Brain microvascular endothelial cell (primary cell): ENCODE measurements around the gene OLFML2A.

ENCODE experiments used
- DNase-seq: peaks from one replicate; pipeline ENCODE4 v3.0.0-alpha.2; 2020
- H3K27ac ChIP-seq: fragments of 250-450 bp; sonication (Bioruptor Pico); 2 replicates; pipeline ENCODE4 v1.5.1; 2020; ENCODE audit warnings: mild to moderate bottlenecking, moderate library complexity
- H3K27me3 ChIP-seq: fragments of 250-450 bp; sonication (Bioruptor Pico); replicated peaks from 2 replicates; pipeline ENCODE4 v1.5.1; 2020; ENCODE audit warnings: mild to moderate bottlenecking
- H3K36me3 ChIP-seq: fragments of 250-450 bp; sonication (Bioruptor Pico); replicated peaks from 2 replicates; pipeline ENCODE4 v1.5.1; 2020; ENCODE audit warnings: mild to moderate bottlenecking
- H3K4me3 ChIP-seq: 2 replicates; pipeline ENCODE4 v1.5.1; 2011; ENCODE audit warnings: low read depth, mild to moderate bottlenecking, control low read depth, low read length, moderate library complexity
- in situ Hi-C: cut with HindIII; loops from 2 replicates; pipeline ENCODE4 v1.10.0; 2017; ENCODE audit warnings: low sequenced_read_pairs, low pct_ligation_motif_present
- TF ChIP-seq, protein P1 (sequence below): IDR thresholded peaks from 2 replicates; pipeline ENCODE4 v1.5.1; 2011; ENCODE audit warnings: low read depth, mild to moderate bottlenecking, moderate library complexity, low read length, control low read depth, inconsistent platforms; ENCODE audit errors: missing control alignments

The OLFML2A gene

DNA sequence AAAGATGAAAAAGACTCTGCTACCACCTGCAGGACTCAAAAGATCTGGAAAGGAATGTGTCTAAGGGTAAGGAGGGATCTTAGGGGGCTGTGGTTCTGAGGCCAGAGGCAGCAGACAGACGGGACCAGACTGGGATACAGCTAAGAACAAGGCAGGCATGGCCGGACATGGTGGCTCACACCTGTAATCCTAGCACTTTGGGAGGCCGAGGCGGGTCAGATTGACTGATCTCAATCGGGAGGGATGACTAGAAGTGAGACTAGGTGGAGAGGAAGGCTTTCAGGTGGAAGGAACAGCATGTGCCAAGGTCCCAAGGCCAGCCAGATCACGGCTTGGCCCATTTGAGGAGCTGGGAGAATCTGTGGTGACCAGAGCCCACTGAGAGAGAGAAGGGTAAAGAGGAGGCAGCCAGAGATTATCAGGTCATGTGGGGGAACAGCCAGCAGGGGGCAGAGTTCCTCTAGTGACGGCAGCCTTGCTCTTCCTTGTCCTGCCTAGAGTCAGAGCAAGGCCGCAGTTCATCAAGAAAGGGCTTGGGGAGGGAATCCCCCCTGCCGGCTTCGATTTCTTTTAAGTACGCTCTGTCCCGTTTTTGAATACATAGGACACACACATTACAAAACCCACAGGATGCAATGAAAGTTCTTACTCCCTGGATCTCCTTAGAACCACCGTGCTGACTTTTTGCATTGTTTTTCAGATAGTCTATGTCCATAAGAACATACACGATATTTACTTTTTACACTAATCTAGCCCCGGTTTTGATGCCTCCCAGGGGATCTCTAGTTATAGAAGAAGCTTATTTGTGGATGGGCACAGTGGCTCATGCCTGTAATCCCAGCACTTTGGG lies 2.6 kb upstream of the OLFML2A start:
- no peaks in the 10 kb centered on the region for H3K36me3 ChIP-seq
- peaks cover 10% of the 10 kb centered on the region for H3K27me3 ChIP-seq
- H3K4me3 ChIP-seq: no peak overlapping the region
- in situ Hi-C loops: no loop called here
- peak; percentile 73 for DNase-seq
- H3K27ac ChIP-seq: no peak overlapping the region
- TF ChIP-seq, protein P1, sequence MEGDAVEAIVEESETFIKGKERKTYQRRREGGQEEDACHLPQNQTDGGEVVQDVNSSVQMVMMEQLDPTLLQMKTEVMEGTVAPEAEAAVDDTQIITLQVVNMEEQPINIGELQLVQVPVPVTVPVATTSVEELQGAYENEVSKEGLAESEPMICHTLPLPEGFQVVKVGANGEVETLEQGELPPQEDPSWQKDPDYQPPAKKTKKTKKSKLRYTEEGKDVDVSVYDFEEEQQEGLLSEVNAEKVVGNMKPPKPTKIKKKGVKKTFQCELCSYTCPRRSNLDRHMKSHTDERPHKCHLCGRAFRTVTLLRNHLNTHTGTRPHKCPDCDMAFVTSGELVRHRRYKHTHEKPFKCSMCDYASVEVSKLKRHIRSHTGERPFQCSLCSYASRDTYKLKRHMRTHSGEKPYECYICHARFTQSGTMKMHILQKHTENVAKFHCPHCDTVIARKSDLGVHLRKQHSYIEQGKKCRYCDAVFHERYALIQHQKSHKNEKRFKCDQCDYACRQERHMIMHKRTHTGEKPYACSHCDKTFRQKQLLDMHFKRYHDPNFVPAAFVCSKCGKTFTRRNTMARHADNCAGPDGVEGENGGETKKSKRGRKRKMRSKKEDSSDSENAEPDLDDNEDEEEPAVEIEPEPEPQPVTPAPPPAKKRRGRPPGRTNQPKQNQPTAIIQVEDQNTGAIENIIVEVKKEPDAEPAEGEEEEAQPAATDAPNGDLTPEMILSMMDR: peak; percentile 85

DNA sequence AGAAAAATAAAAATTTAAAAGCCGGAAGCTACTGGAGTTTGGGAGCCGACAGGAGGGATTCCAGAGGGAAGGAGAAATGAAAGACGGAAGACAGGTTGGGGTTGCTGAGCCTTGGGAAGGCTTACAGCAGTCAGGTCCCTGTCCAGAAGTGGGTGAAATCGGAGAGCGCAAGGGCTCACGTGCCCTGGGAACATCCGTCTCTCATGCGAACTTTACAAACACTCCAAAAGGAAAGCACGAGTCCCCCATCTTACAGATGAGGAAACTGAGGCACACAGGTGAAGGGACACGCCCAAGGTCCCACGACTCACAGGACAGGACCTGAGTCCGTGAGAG lies 347 bp upstream of the OLFML2A start:
- Histone ChIP-seq H3K4me3 (peak overlapping the region; percentile 47), H3K27ac (no peak overlapping the region), H3K27me3 (no peaks in the 10 kb centered on the region), H3K36me3 (no peaks in the 10 kb centered on the region)
- in situ Hi-C loops: no loop called here
- no peak for DNase-seq
- TF ChIP-seq, protein P1: no peak

DNA sequence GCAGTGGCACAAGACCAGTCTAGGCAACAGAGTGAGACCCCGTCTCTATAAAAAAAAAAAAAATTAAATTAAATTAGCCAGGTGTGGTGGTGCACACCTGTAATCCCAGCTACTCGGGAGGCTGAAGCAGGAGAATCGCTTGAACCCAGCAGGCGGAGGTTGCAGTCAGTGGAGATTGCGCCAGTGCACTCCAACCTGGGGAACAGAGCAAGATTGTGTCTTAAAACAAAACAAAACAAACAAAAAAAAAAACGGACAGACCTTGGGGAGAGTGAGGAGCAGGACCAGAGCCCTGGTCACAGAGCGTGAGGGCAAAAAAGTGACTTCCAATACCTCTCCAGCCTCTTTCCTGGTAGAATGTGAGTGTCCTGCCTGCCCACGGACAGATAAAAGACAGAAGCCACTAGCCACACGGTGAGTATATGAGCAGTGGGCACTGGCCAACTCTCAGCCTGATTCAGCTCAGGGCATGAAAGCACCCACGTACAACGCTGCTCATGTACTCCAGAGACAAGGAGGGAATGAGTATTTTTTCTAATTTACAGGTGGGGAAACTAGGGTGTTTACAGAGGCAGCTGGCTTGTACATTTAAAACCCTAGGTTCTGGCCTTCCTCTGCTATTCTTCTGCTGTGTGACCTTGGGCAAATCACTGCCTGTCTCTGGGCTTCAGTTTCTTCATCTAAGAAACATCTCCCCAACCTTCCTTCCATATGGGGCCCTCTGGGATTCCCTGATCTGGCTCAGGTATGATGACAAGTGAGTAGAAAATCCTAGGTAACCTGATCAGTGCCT lies 1.8 kb downstream of the OLFML2A start:
- Histone ChIP-seq H3K36me3 (no peaks in the 10 kb centered on the region), H3K4me3 (no peak overlapping the region), H3K27ac (no peak overlapping the region), H3K27me3 (no peaks in the 10 kb centered on the region)
- TF ChIP-seq, protein P1: no peak
- DNase-seq: no peak
- in situ Hi-C loops: no loop called here

DNA sequence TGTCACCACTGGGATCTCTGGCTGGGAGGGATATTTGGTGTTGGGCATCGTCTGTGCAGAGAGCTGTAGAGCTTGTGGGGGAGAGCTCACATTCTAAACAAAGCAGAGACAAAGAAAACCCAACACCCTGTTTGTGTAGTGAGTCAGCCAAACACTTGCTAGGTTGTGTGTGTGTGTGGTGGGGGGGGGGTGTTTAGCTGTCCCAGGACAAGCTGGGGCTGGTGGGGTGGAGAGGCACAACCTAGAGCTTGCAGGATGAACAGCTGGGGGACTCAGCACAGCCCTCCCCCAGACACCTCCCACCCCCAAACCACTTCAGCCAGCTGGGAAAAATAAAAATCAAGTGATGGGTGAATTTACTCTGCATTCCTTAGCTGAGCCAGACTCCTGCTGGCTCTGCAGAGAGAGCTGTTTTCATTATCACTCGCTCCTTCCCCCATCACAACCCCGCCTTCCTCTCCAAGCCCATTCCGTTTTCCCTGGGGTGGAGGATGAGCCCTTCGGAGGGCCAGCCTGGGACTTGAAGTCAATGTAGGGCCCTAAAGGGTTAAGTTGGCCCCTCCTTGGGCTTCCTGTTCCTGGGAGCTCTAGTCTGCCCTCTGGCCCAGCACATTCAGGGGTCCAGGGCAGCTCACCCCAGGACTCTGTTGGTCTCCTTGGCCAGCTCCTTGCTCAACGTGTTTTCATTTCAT lies 2.6 kb downstream of the OLFML2A start:
- TF ChIP-seq, protein P1: no peak
- Histone ChIP-seq H3K36me3 (no peaks in the 10 kb centered on the region), H3K27me3 (no peaks in the 10 kb centered on the region), H3K4me3 (peak overlapping the region; percentile 1), H3K27ac (peak overlapping the region; percentile 36)
- in situ Hi-C loops: no loop called here
- peak; percentile 93 for DNase-seq

GRCh38 chr9:124780060-124780756 lies 3.3 kb downstream of the OLFML2A start:
- H3K36me3 ChIP-seq: no peaks in the 10 kb centered on the region
- no peak overlapping the region for H3K4me3 ChIP-seq
- H3K27ac ChIP-seq: peak overlapping the region; percentile 36
- no peaks in the 10 kb centered on the region for H3K27me3 ChIP-seq
- in situ Hi-C loops: no loop called here
- no peak for DNase-seq
- TF ChIP-seq, protein P1: no peak
